GM21825 (cell line): ENCODE results near the gene HIGD2A.

Source experiments
- ATAC-seq: cut with Tn5 transposase; IDR thresholded peaks from one replicate; pipeline ENCODE4 v1.9.1; 2021; ENCODE audit warnings: mild to moderate bottlenecking, moderate library complexity; ENCODE audit not compliant: unreplicated experiment

HIGD2A gene, protein sequence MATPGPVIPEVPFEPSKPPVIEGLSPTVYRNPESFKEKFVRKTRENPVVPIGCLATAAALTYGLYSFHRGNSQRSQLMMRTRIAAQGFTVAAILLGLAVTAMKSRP

DNA sequence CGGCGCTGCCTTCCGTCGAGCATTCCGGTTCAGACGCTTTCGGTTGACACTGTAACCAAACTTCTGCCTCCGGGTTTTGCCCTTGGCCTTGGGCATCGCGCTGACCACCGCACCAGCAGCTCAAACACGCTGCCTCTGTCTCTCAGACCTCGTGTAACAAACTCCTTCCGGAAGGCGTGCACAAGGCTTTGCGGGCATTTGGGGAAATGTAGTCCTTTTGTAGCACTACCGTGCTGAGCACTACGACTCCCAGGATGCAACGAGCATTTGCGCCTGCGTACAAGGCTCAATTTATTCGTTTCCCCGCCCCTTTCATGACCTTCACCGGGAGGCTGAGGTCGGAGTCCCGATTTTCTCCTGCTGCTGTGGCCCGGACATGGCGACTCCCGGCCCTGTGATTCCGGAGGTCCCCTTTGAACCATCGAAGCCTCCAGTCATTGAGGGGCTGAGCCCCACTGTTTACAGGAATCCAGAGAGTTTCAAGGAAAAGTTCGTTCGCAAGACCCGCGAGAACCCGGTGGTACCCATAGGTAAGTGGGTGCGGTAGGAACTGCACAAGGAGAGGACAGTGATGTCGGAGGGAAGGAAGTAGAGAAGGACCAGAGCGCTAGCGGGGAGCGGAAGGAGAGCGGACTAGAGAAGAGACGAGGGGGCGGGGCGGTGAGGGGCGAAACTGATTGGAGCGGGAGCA is at the start of gene HIGD2A, which contains the start of gene NOP16:
Gene HIGD2A, plus strand, starts transcription at position 308 of the 691 bp plus-strand sequence. Its CDS starts 69 bp downstream, at position 377.
Gene NOP16, minus strand, starts transcription at position 155 of the 691 bp plus-strand sequence. Its CDS starts 59 bp downstream, at position 96.
- ATAC-seq = peak; percentile 80

GRCh38 chr5:176339304-176339703 is 49.2 kb upstream of the HIGD2A start:
- ATAC-seq = no peak

- no peak for ATAC-seq
Observed at GRCh38 chr5:176341325-176342157, 47.0 kb upstream of the HIGD2A start.

DNA sequence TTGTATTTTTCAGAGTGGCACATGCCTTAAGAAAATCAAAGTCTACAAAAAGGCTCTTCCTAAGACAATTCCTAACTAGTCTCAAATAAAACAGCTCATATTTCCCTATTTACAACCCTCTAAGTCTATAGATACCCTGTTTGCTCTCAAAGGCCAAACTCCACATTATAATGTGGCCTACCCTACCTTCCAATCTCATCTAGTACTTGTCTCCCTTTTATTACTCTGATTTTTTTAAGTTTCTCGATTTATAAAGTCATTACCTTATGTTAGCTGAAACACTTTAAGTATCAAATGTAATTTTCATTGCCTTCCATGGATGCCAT is 46.4 kb upstream of the HIGD2A start:
- no peak for ATAC-seq

GRCh38 chr5:176342766-176343458 is 45.6 kb upstream of the HIGD2A start:
- no peak for ATAC-seq

GRCh38 chr5:176350416-176350815 is 38.1 kb upstream of the HIGD2A start:
- no peak for ATAC-seq

DNA sequence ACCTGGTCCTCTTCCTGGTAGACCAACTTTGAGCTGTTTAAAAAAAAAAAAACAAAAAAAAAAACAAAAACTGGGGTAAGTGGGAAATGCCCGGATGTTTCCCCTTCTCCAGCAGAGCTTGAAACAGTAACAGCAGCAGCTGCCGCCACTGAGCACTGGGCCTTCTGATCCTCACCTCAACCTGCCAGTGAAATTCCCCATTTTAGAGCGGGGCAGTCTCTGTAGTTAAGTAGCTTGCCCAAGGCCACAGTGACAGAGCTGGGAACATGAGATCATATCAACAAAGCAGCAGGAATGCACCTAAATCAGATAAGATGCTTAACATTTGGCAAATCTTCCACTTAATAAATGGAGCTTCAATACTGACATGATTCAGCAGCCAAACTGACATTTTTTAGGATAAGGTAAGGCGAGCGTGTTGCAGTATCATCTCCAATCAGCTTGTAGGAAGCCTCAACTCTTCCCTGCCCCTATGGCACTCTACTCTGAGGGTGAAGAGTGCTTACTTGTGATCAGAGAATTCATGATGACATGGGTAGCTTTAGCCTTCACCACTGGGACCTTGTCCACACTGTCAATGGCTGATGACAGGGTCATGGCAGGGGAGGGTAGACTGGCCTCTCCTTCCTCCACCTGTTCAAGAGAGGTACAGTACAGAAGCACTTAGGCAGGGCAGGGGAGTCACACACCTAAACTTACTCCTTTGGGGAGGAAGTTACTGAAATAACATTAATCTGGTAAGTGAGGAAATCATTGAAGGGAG is 36.3 kb upstream of the HIGD2A start:
- ATAC-seq = no peak

DNA sequence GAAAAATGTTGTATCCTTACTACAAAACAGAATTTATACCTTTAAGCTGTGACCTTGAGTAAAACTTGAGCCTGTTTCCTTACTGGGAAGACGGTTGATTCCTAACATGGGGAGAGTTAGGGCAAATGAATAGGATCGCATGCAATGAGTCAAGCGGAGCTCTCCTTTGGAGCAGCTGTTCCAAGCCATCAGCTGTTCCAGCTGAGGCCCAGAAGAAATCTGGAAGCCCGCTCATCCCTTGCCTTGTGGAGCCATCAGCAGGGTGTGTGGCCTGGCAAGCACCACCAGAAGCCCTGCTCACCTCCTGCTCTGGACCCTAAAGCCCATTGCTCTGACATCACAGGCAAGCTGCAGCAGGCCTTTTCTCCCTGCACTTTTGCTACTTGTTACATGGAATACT is 35.0 kb upstream of the HIGD2A start:
- no peak for ATAC-seq

- ATAC-seq = no peak
Observed at GRCh38 chr5:176355400-176356178, 33.0 kb upstream of the HIGD2A start.

DNA sequence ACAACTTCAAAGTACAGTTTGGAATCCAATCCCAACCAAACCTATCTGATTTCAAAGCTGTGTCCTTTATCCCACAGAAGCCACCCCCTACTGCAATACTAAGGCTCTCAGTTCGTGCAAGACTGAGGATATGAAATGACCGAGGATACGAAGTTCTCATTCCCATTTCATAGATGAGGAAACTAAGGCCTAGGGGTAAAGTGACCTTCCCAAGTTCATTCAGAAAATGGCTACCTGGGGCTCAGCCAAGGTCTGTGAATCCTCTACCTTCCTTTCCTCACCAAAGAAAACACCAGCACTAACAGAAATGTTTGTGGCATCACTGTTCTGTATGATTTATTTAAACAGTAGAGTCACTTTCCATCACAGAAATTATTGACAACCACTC is 32.4 kb upstream of the HIGD2A start:
- ATAC-seq = no peak

GRCh38 chr5:176359658-176360057 is 28.9 kb upstream of the HIGD2A start:
- ATAC-seq = no peak

DNA sequence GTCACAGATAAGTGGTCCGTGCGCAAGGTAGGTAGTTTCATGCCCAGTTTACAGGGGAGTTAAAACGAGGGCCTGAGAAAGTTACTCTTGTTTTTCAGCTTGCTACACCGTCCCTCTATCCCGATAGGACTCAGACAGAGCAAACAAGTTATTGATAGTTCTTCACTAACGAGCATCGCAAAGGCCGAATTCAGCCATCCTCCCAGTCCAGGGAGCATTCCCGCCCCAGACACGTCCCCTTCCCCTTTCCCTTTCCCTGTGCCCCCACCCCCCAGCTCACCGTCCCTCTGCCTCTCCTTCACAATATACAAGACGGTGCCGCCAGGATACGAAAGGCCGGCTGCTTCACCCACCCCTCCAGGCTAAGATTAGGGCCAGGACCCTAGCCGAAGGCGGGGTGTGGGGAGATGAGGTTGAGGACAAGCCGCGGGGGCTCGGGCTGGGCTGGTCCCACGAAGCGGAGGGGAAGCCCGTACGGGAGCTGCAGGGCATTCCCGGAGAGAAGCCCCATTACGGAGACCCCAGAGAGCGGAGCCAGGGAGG is 27.6 kb upstream of the HIGD2A start:
- no peak for ATAC-seq

- ATAC-seq = peak; percentile 86
Observed at GRCh38 chr5:176361437-176362232, 26.9 kb upstream of the HIGD2A start, which contains the start of gene KIAA1191. KIAA1191 (minus strand) TSS chr5:176361764; CDS start chr5:176359508, 2,256 bp downstream.

DNA sequence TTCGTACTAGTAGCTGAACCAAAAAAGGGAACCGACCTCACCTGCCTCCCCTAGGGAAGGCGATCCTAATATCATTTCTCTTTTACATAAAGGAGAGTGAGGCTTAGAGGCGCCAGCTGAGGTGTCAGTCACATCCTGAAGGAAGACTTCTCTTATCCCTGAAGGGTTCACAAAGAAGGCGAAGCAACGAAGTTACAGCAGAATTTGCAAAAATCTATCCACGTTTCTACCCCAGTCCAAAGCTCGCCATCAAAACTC is 26.4 kb upstream of the HIGD2A start:
- ATAC-seq = peak; percentile 15

GRCh38 chr5:176364765-176365350 is 23.7 kb upstream of the HIGD2A start:
- no peak for ATAC-seq

GRCh38 chr5:176365351-176366231 is 23.0 kb upstream of the HIGD2A start, which contains the start of gene ARL10:
ARL10 (plus strand) TSS chr5:176365487; CDS start chr5:176365564, 77 bp downstream.
- no peak for ATAC-seq

DNA sequence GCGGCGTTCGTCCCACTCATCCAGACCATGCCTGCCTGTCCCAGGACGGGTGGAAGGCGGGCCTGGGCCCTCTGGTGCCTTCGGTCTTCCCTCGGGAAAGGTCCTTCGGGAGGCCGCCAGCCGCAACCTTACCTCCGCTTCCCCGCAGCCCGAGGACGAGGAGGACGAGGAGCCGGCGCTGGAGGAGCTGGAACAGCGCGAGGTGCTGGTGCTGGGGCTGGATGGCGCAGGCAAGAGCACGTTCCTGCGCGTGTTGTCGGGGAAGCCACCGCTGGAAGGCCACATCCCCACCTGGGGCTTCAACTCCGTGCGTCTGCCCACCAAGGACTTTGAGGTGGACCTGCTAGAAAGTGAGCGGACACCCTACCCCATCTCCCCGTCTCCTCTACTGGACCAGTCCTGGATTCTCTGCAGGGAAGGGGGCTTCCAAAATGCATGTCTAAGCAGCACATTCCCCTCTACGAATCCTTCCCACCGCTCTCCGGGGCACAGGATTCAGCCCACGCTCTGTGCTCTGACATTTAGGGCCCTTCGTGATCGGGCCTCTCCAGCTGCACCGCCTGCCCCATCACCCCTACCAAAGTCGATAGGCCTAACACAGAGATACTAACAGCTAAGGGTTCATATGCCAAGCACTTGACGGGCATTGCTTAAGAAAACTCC is 22.2 kb upstream of the HIGD2A start:
- ATAC-seq = no peak
